Stimulated activated CD8-positive, alpha-beta memory T cell treated with anti-CD3 and anti-CD28 coated beads, Interleukin-2, amount 100 ng/mL, for 1 hour (primary cell): ENCODE results near the gene MAML2.

ENCODE experiments used
- DNase-seq, 2 donors: peaks; one replicate each; pipeline ENCODE4 v3.0.0-alpha.2; 2020; ENCODE audit warnings: low read depth in 2 of 2

Gene MAML2

DNA sequence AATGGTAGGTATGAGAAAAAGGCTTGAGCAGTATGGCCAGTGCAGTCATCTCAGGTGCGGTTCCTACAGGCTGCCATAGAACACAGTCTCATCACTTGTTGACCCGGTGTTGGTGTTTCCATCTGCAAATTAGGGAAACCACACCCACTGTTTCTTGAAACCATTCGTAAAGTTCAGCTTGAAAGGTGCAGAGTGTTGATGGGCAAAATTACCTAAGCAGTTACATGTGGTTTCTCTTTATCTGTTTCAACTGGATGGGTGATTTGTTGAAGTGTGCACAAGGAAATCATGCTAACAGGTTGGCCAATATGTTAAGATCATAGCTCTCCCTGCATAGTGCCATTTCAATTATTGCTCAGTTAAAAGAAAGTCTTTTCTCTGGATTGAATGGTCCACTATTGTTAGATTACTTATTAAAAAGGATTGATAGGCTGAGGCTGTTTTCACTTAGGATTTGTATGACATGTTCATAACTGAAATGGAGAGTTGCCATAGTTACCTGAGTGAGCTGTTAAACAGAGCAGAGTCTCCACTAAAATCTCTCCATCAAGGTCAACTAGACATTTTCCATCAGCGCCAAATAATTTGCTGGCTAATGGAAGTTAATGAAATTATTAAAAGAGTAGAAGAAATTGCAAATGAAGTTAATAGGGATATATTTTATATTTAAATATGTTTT is 215.9 kb downstream of the MAML2 start:
- no peak for DNase-seq

DNA sequence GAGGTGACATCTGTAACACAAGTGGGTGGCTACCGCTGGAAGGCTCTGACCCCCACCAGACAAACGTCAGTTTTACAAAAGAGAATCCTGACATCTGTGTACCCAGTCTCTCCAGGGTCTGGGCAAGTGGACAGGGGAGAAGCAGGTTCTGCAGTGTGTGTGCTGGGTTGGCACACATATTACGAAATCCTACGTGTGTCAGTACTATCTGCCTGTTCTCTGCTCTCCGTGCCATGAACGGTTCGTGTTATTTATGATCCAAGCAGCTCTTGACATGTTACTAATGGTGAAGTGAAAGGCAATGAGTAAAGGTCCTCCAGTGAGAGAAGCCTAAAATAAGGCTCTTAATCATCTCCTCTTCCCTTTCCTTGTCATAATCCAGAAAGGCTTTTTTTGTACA is 217.6 kb downstream of the MAML2 start:
- DNase-seq, result no peak

DNA sequence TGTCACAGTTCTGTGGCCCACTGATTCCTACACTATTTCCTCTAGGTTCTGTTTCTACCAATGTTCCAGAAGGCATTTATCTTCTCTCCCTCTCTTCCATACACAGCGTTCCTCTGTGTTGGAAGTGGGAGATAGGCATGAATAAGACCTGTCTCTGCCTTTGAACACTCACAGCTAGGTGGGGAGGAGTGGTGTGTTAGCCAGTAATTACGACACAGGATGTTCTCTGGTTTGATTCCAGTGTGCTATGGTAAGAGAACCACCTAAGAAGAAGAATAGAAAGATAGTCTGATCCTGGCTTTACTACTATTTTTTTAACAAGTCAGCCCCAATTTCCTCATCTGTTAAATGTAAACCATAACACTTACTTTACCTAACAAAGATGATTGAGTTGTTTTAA is 218.8 kb downstream of the MAML2 start:
- DNase-seq, result no peak

DNA sequence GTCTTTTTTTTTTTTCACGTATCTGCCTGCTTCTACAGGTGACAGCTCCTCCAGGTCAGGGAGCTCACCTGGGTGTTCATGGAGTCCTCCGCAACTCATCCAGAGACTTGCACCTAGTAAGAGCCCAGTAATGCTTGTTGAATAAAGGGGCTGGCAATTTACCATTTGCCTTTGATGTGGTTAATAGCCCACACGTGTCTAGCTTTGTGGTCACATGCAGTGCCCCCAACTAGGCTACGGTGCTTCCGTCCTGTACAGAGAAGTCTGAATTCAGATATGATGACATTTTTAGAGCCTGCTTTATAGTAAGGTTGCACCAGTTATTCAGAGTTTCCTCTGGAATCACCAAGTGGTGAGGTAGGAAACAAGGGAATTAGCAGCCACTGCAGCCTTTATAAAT is 219.7 kb downstream of the MAML2 start:
- no peak for DNase-seq

DNA sequence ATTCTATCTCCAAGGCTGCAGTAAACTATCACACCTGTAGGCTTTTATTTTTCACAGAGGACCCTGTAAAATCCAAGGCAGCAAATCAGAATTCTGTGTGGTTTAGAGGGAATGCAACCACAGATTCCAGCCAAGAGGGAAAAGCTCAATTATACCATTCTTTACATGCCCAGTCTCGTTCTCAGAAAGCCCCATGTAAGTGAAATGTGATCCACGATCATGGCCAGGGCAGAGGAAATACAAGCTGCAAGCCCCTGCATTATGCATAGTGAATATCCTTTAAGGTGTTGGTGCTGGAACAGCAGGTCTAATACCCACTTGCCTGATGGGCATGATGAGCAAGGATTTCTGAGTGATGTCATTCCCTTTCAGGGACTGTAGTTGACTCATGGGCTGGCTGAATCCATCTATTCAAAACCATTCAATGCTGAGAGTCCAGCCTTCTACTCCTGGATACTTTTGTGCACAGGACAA is 220.4 kb downstream of the MAML2 start:
- no peak for DNase-seq

- no peak for DNase-seq
Observed at GRCh38 chr11:96119211-96119610, 223.8 kb downstream of the MAML2 start.

DNA sequence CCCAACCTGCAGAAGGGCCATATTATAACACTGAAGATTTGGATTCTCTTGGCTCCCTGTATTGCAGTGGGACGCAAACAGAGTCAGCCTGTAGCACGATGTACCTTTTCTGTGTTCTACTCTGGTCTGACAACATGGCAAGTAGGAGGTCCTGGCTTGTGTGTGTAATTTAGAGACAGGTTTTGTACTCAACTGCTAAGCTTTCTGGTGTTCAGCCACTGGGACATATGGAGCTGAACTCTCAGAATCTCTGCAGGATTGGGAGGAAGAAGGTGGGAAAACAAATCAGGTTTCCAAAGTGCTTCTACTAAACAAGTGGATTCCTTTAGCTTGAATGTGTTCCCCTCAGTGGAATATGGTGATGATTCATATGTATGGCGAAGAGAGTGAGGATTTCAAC is 226.6 kb downstream of the MAML2 start:
- DNase-seq, result no peak

DNA sequence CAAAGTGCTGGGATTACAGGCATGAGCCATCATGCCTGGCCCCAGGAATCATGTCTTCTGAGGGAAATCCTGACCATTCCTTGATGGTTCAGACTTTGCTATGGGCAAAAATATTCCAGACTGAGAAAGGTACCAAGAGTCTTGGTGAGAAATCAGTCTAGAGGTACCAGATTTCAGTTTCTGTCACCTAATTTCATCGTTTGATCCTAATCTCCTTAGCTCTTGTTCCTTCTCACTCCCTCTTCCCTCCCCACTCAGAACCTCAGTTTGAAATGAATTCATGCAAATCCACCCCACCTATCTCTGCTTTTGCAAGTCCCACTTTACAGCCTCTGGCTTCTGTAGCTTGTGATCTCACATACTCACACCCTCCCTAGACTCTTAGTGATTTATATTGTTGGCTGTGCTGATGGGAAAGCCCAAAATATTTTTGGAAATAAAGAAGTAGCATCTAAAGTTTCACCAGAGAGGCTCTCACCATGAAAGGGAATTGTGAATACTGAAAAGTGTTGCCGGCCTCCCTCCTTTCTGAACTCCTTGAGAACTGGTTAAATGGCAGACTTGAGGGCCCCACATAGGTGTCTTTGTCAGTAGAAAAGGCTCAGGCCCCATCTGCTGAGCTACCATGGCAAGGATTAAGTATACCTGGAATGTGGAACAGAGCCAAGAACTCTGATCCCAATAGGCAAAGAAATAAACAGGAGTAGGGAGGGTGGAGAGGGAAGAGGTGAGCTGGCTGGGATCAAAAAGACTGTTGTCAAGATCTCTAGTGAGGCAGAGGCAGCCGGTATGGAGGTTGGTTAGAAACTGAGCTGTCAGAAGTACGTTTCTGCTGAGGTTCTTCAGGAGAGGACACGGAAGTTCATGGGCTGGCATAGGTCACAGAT is 228.6 kb downstream of the MAML2 start:
- DNase-seq, result no peak

DNA sequence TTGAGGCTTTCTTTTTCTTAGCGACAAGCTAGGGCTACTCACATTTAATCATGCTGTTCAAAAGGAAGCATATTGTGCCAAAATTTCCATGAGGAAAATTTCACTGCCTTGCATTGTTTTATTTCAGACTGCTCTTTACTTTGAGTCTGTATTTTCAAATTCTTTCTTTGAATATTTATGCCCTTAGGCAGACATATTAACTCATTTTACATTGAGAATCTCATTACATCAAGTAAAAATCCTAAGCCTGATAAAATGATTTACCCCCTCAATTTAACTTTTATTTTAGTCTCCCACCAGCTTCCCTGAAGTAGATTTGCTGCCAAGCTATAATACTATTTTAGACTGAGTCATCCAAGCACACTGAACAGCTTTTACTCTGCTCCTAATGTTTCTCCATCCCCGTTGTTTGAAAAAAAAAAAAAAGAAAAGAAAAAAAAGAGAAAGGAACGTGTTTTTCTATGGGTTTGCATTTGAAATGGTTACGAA is 229.8 kb downstream of the MAML2 start:
- DNase-seq, result no peak

- DNase-seq, result no peak
Observed at GRCh38 chr11:96112192-96113128, 230.5 kb downstream of the MAML2 start.

GRCh38 chr11:96111308-96111707 is 231.7 kb downstream of the MAML2 start:
- no peak for DNase-seq

DNA sequence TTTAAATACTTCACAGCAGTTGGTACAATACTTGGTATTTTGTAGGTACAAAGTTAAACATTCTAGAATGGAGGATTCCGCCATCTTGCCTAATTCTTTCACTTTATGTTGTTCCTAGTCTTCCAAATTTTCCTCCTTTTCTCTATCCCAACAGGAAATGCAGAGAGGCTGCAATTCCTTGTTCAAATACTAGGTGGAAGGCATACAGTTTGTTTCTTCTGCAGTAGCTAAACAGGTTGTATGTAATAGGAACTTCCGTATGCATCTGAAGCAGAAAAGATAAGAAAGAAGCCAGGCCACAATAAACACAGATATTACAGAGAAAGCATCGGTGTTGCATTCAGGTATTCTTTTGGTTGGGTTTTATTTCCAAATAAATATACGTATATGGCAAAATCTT is 232.7 kb downstream of the MAML2 start:
- DNase-seq, result no peak

DNA sequence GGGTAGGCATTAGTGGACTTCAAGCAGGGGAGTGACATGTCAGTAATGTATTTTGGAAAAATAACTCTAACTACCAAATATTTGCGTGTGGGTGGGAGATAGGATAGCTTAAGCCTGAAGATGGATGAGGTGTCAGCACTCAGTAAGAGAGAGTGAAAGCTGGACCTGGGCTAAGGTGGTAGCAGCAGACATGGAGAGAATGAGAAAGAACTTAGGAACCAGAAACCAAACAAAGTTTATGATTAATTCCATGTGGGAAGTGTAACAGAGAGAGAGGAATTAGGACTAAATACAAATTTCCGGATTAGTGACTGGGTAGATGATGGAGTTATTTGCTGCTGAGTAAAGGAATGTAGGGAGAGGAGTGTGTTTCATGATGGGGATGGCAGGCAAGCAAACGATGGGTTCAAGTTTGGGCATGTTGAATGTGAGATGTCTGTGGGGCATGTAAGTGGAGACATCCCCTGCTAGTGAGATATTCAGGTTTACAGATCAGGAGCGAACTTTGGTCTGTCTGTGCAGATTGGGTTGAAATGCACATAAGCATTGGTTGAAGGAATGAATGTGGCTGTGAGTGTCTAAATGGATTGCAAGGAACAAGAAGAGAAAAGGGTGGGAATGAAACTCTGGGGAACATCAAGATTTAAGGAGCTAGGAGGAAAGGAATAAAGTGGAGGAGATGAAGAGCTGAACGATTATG is 233.5 kb downstream of the MAML2 start:
- no peak for DNase-seq

- DNase-seq, result no peak
Observed at GRCh38 chr11:96107143-96107824, 235.7 kb downstream of the MAML2 start.

- no peak for DNase-seq
Observed at GRCh38 chr11:96106645-96107044, 236.3 kb downstream of the MAML2 start.

DNA sequence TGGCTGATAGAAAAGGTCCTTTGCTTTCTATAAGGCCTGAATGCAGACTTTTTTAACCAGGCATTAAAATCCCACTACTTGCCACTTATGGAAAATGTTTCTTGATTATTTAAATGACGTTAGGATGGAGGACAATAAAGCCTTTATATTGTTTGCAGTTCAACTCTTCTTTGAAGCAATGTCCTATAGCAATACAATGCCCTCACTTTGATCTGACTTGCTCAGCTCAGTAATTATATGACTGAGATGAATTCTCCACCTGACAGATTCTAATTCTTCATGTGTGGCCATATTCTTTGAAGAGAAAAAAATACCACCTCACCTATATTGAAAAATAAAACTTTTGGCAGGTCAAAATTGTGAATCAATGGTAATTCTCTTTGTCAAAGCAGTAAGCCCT is 237.1 kb downstream of the MAML2 start:
- DNase-seq, result no peak

DNA sequence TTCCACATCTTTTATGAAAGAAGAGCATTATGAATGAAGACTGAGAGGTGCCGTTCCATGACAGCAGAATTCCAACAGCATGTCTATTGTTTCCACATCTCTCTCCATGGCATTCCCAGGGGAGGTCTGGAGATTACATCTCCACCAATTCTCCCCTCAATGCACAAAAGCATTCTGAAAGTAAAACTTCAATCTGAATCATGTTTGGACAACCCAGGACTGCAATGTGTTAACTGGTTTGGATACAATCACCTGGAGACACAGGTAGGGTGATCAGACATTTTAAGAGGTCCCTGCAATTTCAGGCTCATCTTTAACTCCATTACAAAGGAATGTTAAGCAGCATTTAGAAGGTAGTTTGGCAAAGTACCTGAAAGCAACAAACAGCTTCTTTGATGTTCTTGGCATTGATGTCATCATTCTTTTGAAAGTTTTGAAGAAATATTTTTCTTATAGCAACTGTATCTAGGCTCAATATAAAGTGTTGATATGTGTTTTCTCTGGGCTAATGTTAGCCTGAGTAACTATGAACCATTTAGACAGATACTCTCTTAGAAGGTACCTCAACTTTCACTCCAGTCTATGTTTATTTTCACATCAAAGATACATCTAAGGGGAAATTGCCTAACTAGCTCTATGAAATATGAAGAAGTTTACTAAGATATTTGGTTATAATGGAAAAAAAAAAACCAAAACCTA is 237.6 kb downstream of the MAML2 start:
- no peak for DNase-seq

- no peak for DNase-seq
Observed at GRCh38 chr11:96104496-96104895, 238.5 kb downstream of the MAML2 start.

DNA sequence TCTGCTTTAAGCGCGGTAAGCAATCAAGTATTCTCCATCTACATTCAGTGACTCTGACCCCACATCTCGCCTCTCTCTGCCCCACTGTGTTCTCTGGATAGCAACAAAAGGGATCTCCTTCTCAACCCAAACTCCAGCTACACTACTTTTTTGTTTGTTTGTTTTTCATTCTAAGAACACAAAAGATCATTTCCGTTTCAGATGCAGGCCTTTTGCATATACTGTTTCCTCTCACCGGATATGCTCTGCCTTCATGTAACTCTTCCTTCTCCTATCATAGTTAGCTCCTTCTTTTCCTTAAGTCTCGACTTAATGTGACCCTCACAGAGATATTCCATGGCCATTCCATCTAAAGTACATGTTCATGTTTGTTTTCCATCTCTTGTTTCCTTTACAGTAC is 239.3 kb downstream of the MAML2 start:
- DNase-seq, result no peak

- no peak for DNase-seq
Observed at GRCh38 chr11:96103102-96103501, 239.9 kb downstream of the MAML2 start.
